HG03108 (cell line): ENCODE measurements around the gene OR52E4.

Source experiments
- ATAC-seq: cut with Tn5 transposase; IDR thresholded peaks from one replicate; pipeline ENCODE4 v1.9.1; 2021; ENCODE audit warnings: moderate library complexity; ENCODE audit not compliant: unreplicated experiment

The OR52E4 gene

GRCh38 chr11:5880329-5880728 lies at the start of gene OR52E4:
OR52E4 (plus strand) TSS chr11:5880629; CDS start chr11:5884293, 3,664 bp downstream.
- no peak for ATAC-seq

GRCh38 chr11:5831196-5831829 lies 49.1 kb upstream of the OR52E4 start:
- no peak for ATAC-seq

- no peak for ATAC-seq
Measured at GRCh38 chr11:5833446-5833845, 47.0 kb upstream of the OR52E4 start.

GRCh38 chr11:5837695-5838094 lies 42.7 kb upstream of the OR52E4 start:
- ATAC-seq, result no peak

GRCh38 chr11:5841797-5842196 lies 38.6 kb upstream of the OR52E4 start, which contains the start of gene OR52E6:
OR52E6 (minus strand) TSS chr11:5841897; CDS start chr11:5841897, 0 bp downstream.
- no peak for ATAC-seq

- ATAC-seq, result no peak
Measured at GRCh38 chr11:5846701-5847100, 33.7 kb upstream of the OR52E4 start.

GRCh38 chr11:5847711-5848110 lies 32.7 kb upstream of the OR52E4 start:
- no peak for ATAC-seq

- ATAC-seq, result no peak
Measured at GRCh38 chr11:5851002-5851401, 29.4 kb upstream of the OR52E4 start.

GRCh38 chr11:5857590-5857989 lies 22.8 kb upstream of the OR52E4 start, which contains the start of gene OR52E8:
OR52E8 (minus strand) TSS chr11:5857690; CDS start chr11:5857690, 0 bp downstream.
- no peak for ATAC-seq

- no peak for ATAC-seq
Measured at GRCh38 chr11:5865826-5866225, 14.6 kb upstream of the OR52E4 start.

GRCh38 chr11:5878564-5878963 lies 1.9 kb upstream of the OR52E4 start:
- ATAC-seq, result no peak

GRCh38 chr11:5881756-5882155 lies 1.3 kb downstream of the OR52E4 start:
- ATAC-seq, result no peak

GRCh38 chr11:5887172-5887571 lies 6.7 kb downstream of the OR52E4 start:
- no peak for ATAC-seq

- no peak for ATAC-seq
Measured at GRCh38 chr11:5887661-5888060, 7.2 kb downstream of the OR52E4 start.

- ATAC-seq, result no peak
Measured at GRCh38 chr11:5891216-5891800, 10.9 kb downstream of the OR52E4 start.

- no peak for ATAC-seq
Measured at GRCh38 chr11:5892908-5893307, 12.5 kb downstream of the OR52E4 start, which contains the start of gene OR52E5. OR52E5 (plus strand) TSS chr11:5893208; CDS start chr11:5900777, 7,569 bp downstream.

GRCh38 chr11:5899534-5899933 lies 19.1 kb downstream of the OR52E4 start:
- no peak for ATAC-seq

GRCh38 chr11:5910540-5910939 lies 30.1 kb downstream of the OR52E4 start:
- no peak for ATAC-seq

GRCh38 chr11:5922749-5923426 lies 42.5 kb downstream of the OR52E4 start:
- ATAC-seq, result no peak

GRCh38 chr11:5923427-5923776 lies 43.0 kb downstream of the OR52E4 start:
- no peak for ATAC-seq

GRCh38 chr11:5923794-5924193 lies 43.4 kb downstream of the OR52E4 start:
- no peak for ATAC-seq

GRCh38 chr11:5928271-5928670 lies 47.8 kb downstream of the OR52E4 start:
- ATAC-seq, result no peak
